ENCODE data around the gene TBC1D12. TPM values are rescaled to one million over a fixed set of nuclear protein-coding genes. Genes with fewer than 3 reads are reported as not detected.

The TBC1D12 gene
- total and polyA plus RNA-seq, 7 donors = 1.5 to 5.4 (median 5.0) TPM

DNA sequence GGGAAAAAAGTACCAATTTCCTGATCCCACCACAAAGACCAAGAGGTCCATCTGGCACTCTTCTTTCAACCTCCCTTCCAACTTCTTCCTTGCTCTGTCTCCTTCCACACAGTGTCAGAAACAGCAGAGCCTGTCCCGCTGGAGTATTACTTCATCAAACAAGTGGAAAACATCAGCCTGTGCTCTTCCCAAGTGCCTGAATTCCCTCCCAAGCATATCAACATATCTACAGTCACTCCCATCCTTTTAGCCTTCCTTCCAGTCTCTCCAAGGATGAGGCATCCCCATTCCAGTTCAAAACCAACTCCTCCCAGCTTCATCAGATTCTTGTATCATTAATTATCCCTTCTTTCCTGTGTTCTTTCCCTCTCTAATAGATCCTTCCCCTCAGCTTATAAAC, 37.9 kb upstream of the TBC1D12 start:
- Histone ChIP-seq H3K27me3 (ENCODE audit: insufficient read depth in 3 of 3, low read length in 2 of 3) (no peaks in the 10 kb centered on the region), H3K4me3 (no peak overlapping the region), H3K36me3 (ENCODE audit: insufficient read depth in 1 of 2, low read depth in 1 of 2) (peaks cover 0 to 19% of the 10 kb centered on the region in 2 donors), H3K4me1 (peaks cover 15% of the 10 kb centered on the region), H3K9me3 (no peaks in the 10 kb centered on the region), H3K27ac (no peak overlapping the region)
- intact Hi-C loops (cut with DNase I) = loop anchor here in 1 of 2 donors (5.0 to 10.0 kb wide), 2 partner anchors 38 to 80 kb away; partner anchors contain the start of gene TBC1D12
- ATAC-seq (no peak), DNase-seq (no peak)
- WGBS, 3 donors = 55 to 88% (median 78%) methylated on average over 1 of the region's 1 CpG
- no peak for TF ChIP-seq CTCF (IDR thresholded peaks at IDR 0.05)

DNA sequence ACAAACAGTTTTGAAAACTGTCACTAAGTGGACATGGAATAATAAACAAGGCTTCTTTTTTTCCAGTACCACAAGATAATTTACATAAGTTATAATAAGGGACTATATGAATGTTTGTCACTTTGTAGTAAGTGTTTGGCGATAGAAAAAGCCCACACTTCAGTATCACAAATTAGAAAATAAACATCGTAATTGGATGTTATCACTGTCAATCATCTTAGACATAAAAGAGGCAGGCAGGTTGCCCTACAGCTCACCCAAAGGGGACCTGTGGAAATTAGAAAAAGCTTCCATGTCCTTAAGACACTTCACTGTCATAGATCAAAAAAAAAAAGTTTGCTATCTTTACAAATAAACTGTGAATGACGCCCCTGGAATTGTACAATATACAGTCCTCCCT, 36.0 kb upstream of the TBC1D12 start:
- peaks cover 6% of the 10 kb centered on the region for H3K4me1 ChIP-seq
- 89 to 96% (median 92%) methylated on average over 3 of the region's 3 CpGs for WGBS, 3 donors
- no peaks in the 10 kb centered on the region for H3K27me3 ChIP-seq (ENCODE audit: insufficient read depth in 3 of 3, low read length in 2 of 3)
- peaks cover 0 to under 1% of the 10 kb centered on the region in 2 donors for H3K36me3 ChIP-seq (ENCODE audit: insufficient read depth in 1 of 2, low read depth in 1 of 2)
- no peaks in the 10 kb centered on the region for H3K9me3 ChIP-seq
- intact Hi-C loops (cut with DNase I) = loop anchor here in 1 of 2 donors (10.0 kb wide), 1 partner anchor 78 kb away; no protein-coding TSS in a partner anchor
- ATAC-seq (no peak), DNase-seq (no peak)
- TF ChIP-seq CTCF (IDR thresholded peaks at IDR 0.05) = no peak
- no peak overlapping the region for H3K27ac ChIP-seq
- no peak overlapping the region for H3K4me3 ChIP-seq

DNA sequence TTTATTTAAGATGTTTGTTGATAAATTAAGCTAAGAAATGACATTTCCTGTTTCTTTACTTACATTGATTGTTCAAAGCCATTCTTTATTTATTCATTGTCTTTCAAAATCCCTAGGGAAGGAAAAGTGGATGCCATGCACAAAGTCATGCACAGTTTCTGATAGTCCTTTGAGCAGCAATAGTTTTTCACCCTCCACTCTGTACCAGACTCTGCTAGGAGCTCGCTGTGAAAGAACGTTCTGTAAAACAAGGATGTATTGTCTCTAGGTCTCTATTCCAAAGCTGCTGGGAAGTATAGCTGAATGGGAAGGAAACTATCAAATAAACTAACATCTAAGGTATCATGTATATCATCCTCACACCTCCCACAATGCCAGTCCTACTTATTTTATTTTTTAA, 31.8 kb upstream of the TBC1D12 start:
- intact Hi-C loops (cut with DNase I) = no loop called here
- Histone ChIP-seq H3K9me3 (no peaks in the 10 kb centered on the region), H3K4me3 (no peak overlapping the region), H3K27me3 (ENCODE audit: insufficient read depth in 3 of 3, low read length in 2 of 3) (peaks cover 0 to 6% (median 0%) of the 10 kb centered on the region in 3 donors), H3K36me3 (ENCODE audit: insufficient read depth in 1 of 2, low read depth in 1 of 2) (no peaks in the 10 kb centered on the region), H3K4me1 (no peaks in the 10 kb centered on the region), H3K27ac (no peak overlapping the region)
- ATAC-seq (no peak), DNase-seq (no peak)
- no peak for TF ChIP-seq CTCF (IDR thresholded peaks at IDR 0.05)
- 59 to 64% (median 64%) methylated on average over 2 of the region's 2 CpGs for WGBS, 3 donors

GRCh38 chr10:94375374-94375773, 27.0 kb upstream of the TBC1D12 start:
- Histone ChIP-seq H3K9me3 (no peaks in the 10 kb centered on the region), H3K27me3 (ENCODE audit: insufficient read depth in 3 of 3, low read length in 2 of 3) (peaks cover 0 to 11% (median 0%) of the 10 kb centered on the region in 3 donors), H3K27ac (no peak overlapping the region), H3K4me3 (no peak overlapping the region), H3K4me1 (no peaks in the 10 kb centered on the region), H3K36me3 (ENCODE audit: insufficient read depth in 1 of 2, low read depth in 1 of 2) (no peaks in the 10 kb centered on the region)
- WGBS, 3 donors = 75 to 91% (median 79%) methylated on average over 1 of the region's 1 CpG
- ATAC-seq (no peak), DNase-seq (no peak)
- intact Hi-C loops (cut with DNase I) = no loop called here
- no peak for TF ChIP-seq CTCF (IDR thresholded peaks at IDR 0.05)

DNA sequence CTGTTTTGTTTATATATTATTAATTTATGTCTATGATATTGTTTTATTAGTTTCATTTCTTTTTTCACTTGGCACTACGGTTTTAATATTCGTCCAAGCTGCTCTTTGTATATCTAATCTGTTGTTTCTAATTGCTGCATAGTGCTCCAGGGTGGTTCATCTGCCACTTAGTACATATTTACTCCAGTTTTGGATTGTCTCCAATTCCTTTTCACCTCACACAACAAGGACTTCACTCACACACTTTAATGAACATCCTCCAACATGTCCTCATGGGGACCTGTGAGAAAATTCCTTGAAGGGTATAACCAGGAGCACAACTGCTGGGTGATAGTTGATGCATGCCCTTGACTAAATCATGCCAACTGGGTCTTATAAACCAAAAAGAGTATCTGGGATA, 25.5 kb upstream of the TBC1D12 start:
- Histone ChIP-seq H3K4me1 (no peaks in the 10 kb centered on the region), H3K9me3 (no peaks in the 10 kb centered on the region), H3K36me3 (ENCODE audit: insufficient read depth in 1 of 2, low read depth in 1 of 2) (no peaks in the 10 kb centered on the region), H3K27me3 (ENCODE audit: insufficient read depth in 3 of 3, low read length in 2 of 3) (peaks cover 0 to 11% (median 0%) of the 10 kb centered on the region in 3 donors), H3K4me3 (no peak overlapping the region), H3K27ac (no peak overlapping the region)
- DNase-seq = no peak
- 78 to 91% (median 81%) methylated on average over 2 of the region's 2 CpGs for WGBS, 3 donors
- no peak for TF ChIP-seq CTCF (IDR thresholded peaks at IDR 0.05)
- intact Hi-C loops (cut with DNase I) = no loop called here
- no peak for ATAC-seq

All from psoas muscle (tissue), 8 donors.